GOT3 (cell line): Measurements from ENCODE around the gene PTGES3L.

Source experiments
- DNase-seq: peaks from one replicate; lab custom pipeline; 2025; ENCODE audit warnings: mixed read lengths; lab: John Stamatoyannopoulos, UW

PTGES3L gene

GRCh38 chr17:42979511-42980273 is at the start of gene PTGES3L:
Gene PTGES3L (minus strand): TSS chr17:42980080. CDS start chr17:42980053, 27 bp downstream.
- DNase-seq = no peak

- no peak for DNase-seq
These were observed 48.5 kb upstream of the PTGES3L start for GRCh38 chr17:43028221-43028861.

- DNase-seq = no peak
These were observed 47.5 kb upstream of the PTGES3L start for GRCh38 chr17:43027091-43028032.

- DNase-seq = no peak
These were observed 46.7 kb upstream of the PTGES3L start for GRCh38 chr17:43026595-43026994.

- DNase-seq = no peak
These were observed 46.1 kb upstream of the PTGES3L start for GRCh38 chr17:43025766-43026537.

- DNase-seq = no peak
These were observed 45.4 kb upstream of the PTGES3L start for GRCh38 chr17:43025290-43025657.

- peak; percentile 73 for DNase-seq
These were observed 44.8 kb upstream of the PTGES3L start, which contains the start of gene RND2 for GRCh38 chr17:43024407-43025289. Gene RND2 (plus strand): TSS chr17:43025231. CDS start chr17:43025348, 117 bp downstream.

- no peak for DNase-seq
These were observed 42.0 kb upstream of the PTGES3L start, which contains the start of gene VAT1 for GRCh38 chr17:43021741-43022512. Gene VAT1 (minus strand): TSS chr17:43022385. CDS start chr17:43022322, 63 bp downstream.

GRCh38 chr17:43020789-43021740 is 41.2 kb upstream of the PTGES3L start:
- peak; percentile 64 for DNase-seq

- DNase-seq = no peak
These were observed 40.2 kb upstream of the PTGES3L start for GRCh38 chr17:43020030-43020621.

- DNase-seq = no peak
These were observed 39.5 kb upstream of the PTGES3L start for GRCh38 chr17:43019418-43019817.

GRCh38 chr17:43018932-43019331 is 39.1 kb upstream of the PTGES3L start:
- no peak for DNase-seq

- no peak for DNase-seq
These were observed 38.4 kb upstream of the PTGES3L start for GRCh38 chr17:43018008-43018853.

GRCh38 chr17:43016216-43016615 is 36.3 kb upstream of the PTGES3L start:
- DNase-seq = no peak

GRCh38 chr17:43015579-43015978 is 35.7 kb upstream of the PTGES3L start:
- no peak for DNase-seq

- no peak for DNase-seq
These were observed 35.0 kb upstream of the PTGES3L start for GRCh38 chr17:43014649-43015542.
